PC-3 (cell line): Measurements from ENCODE around the gene TIE1. TPM values are rescaled to one million over a fixed set of nuclear protein-coding genes. Genes with fewer than 3 reads are reported as not detected.

Source experiments
- ATAC-seq: fragments of 200-7000 bp; cut with Tn5 transposase; 2 replicates; pipeline ENCODE4 v1.9.1; 2020; ENCODE audit warnings: mild to moderate bottlenecking, moderate library complexity
- BruUV-seq: library from RNA; stranded (reverse); fragments of 400-500 nt; replicated peaks from 2 replicates; lab custom pipeline; 2021; lab: Mats Ljungman, UMichigan
- CTCF ChIA-PET: fragments of 300-600 bp; sonication (Branson Sonifier 250); formaldehyde crosslinking; loops from one replicate; lab custom pipeline; 2022; ENCODE audit warnings: antibody characterized with exemption; lab: Charles Lee
- POLR2A ChIA-PET: fragments of 300-600 bp; sonication (Branson Sonifier 250); formaldehyde crosslinking; loops from one replicate; lab custom pipeline; 2022; ENCODE audit warnings: antibody characterized with exemption; ENCODE audit not compliant: unreplicated experiment; lab: Charles Lee
- DNase-seq: peaks from one replicate; pipeline ENCODE4 v3.0.0-alpha.2; 2015
- H2AFZ ChIP-seq: fragments of 300-600 bp; sonication (generic); 2 replicates; pipeline ENCODE4 v1.6.0; 2016; ENCODE audit warnings: antibody characterized with exemption, low read length
- H3F3A ChIP-seq: fragments of 300-600 bp; sonication (generic); one replicate; pipeline ENCODE4 v1.6.0; 2017; ENCODE audit warnings: antibody characterized with exemption, low read length, control low read depth, mild to moderate bottlenecking; ENCODE audit not compliant: unreplicated experiment
- H3K27ac ChIP-seq: fragments of 300-600 bp; sonication (generic); 2 replicates; pipeline ENCODE4 v1.5.1; 2016; ENCODE audit warnings: mild to moderate bottlenecking, low read length
- H3K27me3 ChIP-seq: fragments of 300-600 bp; sonication (generic); 2 replicates; pipeline ENCODE4 v1.6.1; 2016; ENCODE audit warnings: low read length, mixed read lengths
- H3K36me3 ChIP-seq: fragments of 300-600 bp; sonication (generic); 2 replicates; pipeline ENCODE4 v1.6.1; 2016; ENCODE audit warnings: low read depth, mixed run types, low read length, mixed read lengths
- H3K4me1 ChIP-seq: fragments of 300-600 bp; sonication (generic); 2 replicates; pipeline ENCODE4 v1.5.1; 2016; ENCODE audit warnings: low read length; ENCODE audit not compliant: insufficient read depth
- H3K4me2 ChIP-seq: fragments of 300-600 bp; sonication (generic); 2 replicates; pipeline ENCODE4 v1.6.0; 2016; ENCODE audit warnings: low read length
- H3K4me3 ChIP-seq: fragments of 300-600 bp; sonication (generic); 2 replicates; pipeline ENCODE4 v1.5.1; 2016; ENCODE audit warnings: mild to moderate bottlenecking, low read length, mixed read lengths
- H3K79me2 ChIP-seq: fragments of 300-600 bp; sonication (generic); 2 replicates; pipeline ENCODE4 v1.6.1; 2017; ENCODE audit warnings: low read length, mixed read lengths
- H3K9ac ChIP-seq: fragments of 300-600 bp; sonication (generic); 2 replicates; pipeline ENCODE4 v1.6.0; 2016; ENCODE audit warnings: mild to moderate bottlenecking, low read length
- H3K9me2 ChIP-seq: fragments of 300-600 bp; sonication (generic); replicated peaks from 2 replicates; pipeline ENCODE4 v1.6.1; 2016; ENCODE audit warnings: mixed run types, low read length, mixed read lengths
- H3K9me3 ChIP-seq: fragments of 300-600 bp; sonication (generic); 2 replicates; pipeline ENCODE4 v1.6.1; 2016; ENCODE audit warnings: low read length, mixed read lengths
- H4K20me1 ChIP-seq: fragments of 300-600 bp; sonication (generic); 2 replicates; pipeline ENCODE4 v1.6.1; 2016; ENCODE audit warnings: low read length, mixed read lengths
- EZH2 ChIP-seq: fragments of 300-600 bp; sonication (generic); IDR thresholded peaks from one replicate; pipeline ENCODE4 v1.6.1; 2017; ENCODE audit warnings: antibody characterized with exemption, mild to moderate bottlenecking, low read length; ENCODE audit not compliant: unreplicated experiment
- EZH2phosphoT487 ChIP-seq: fragments of 300-600 bp; sonication (generic); IDR thresholded peaks from 2 replicates; pipeline ENCODE4 v1.6.1; 2018; ENCODE audit warnings: mild to moderate bottlenecking, antibody characterized with exemption, low read length, borderline replicate concordance
- intact Hi-C: fragments of 100-400 bp; cut with micrococcal nuclease; formaldehyde crosslinking; loops from 2 replicates; pipeline ENCODE4 v1.9.0; 2023
- total RNA-seq: library from RNA; depleted of rRNA; stranded (reverse); fragments of >200 nt; gene quantifications from 2 replicates; pipeline ENCODE4 v1.2.3, GENCODE V29; 2014
- TF ChIP-seq, protein P1 (sequence below): fragments of 300-600 bp; sonication (generic); conservative IDR thresholded peaks from 2 replicates; pipeline ENCODE4 v1.5.1; 2017; ENCODE audit warnings: antibody characterized with exemption, low read depth, mild to moderate bottlenecking, low read length

The TIE1 gene
- total RNA-seq, 1 experiment from 2014 or later = 1.5 TPM

DNA sequence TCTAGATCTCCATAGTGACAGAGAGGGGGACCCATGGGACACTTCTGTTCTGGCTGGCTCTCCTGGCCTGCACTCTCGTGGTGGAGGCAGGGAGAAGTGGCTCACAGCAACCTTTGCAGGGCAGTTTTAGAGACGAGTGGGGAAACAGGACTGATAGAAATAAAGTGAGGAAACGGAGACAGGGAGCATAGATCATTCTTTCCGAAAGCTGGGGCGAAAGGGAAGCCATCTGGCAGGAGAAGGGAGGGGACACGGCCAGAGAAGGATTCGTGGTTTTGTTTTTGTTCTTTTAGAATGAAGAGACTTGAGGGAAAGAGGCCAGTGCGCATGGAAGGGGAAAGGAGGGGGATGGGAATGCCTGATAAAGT is 3.5 kb downstream of the TIE1 start:
- H3K36me3 ChIP-seq = no peaks in the 10 kb centered on the region
- no TSS peak for BruUV-seq
- H2AFZ ChIP-seq = no peak overlapping the region
- no peak for DNase-seq
- no peaks in the 10 kb centered on the region for H3K27me3 ChIP-seq
- no peaks in the 10 kb centered on the region for H3K9me3 ChIP-seq
- CTCF ChIA-PET = no interaction called here
- H3K9me2 ChIP-seq = no peaks in the 10 kb centered on the region
- H3K4me1 ChIP-seq = no peaks in the 10 kb centered on the region
- H3K9ac ChIP-seq = no peak overlapping the region
- H3K4me3 ChIP-seq = no peak overlapping the region
- H3K4me2 ChIP-seq = no peak overlapping the region
- POLR2A ChIA-PET = no interaction called here
- H3F3A ChIP-seq = no peaks in the 10 kb centered on the region
- no peaks in the 10 kb centered on the region for H4K20me1 ChIP-seq
- intact Hi-C loops = no loop called here
- TF ChIP-seq EZH2 (no peak), EZH2phosphoT487 (no peak)
- TF ChIP-seq, protein P1, sequence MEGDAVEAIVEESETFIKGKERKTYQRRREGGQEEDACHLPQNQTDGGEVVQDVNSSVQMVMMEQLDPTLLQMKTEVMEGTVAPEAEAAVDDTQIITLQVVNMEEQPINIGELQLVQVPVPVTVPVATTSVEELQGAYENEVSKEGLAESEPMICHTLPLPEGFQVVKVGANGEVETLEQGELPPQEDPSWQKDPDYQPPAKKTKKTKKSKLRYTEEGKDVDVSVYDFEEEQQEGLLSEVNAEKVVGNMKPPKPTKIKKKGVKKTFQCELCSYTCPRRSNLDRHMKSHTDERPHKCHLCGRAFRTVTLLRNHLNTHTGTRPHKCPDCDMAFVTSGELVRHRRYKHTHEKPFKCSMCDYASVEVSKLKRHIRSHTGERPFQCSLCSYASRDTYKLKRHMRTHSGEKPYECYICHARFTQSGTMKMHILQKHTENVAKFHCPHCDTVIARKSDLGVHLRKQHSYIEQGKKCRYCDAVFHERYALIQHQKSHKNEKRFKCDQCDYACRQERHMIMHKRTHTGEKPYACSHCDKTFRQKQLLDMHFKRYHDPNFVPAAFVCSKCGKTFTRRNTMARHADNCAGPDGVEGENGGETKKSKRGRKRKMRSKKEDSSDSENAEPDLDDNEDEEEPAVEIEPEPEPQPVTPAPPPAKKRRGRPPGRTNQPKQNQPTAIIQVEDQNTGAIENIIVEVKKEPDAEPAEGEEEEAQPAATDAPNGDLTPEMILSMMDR = no peak
- no peak for ATAC-seq
- H3K79me2 ChIP-seq = no peaks in the 10 kb centered on the region
- H3K27ac ChIP-seq = no peak overlapping the region

DNA sequence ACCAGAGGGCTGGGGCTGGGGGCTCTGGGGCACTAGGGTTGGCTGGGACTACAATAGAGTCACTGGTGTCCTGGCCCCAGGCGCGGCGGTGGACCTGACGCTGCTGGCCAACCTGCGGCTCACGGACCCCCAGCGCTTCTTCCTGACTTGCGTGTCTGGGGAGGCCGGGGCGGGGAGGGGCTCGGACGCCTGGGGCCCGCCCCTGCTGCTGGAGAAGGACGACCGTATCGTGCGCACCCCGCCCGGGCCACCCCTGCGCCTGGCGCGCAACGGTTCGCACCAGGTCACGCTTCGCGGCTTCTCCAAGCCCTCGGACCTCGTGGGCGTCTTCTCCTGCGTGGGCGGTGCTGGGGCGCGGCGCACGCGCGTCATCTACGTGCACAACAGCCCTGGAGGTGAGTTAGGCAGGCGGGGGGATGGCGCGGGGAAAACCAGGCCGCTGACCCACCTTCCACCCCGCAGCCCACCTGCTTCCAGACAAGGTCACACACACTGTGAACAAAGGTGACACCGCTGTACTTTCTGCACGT is 4.1 kb downstream of the TIE1 start:
- Histone ChIP-seq H3K36me3 (no peaks in the 10 kb centered on the region), H3K27ac (no peak overlapping the region), H3K79me2 (no peaks in the 10 kb centered on the region), H3K9me2 (no peaks in the 10 kb centered on the region), H3F3A (no peaks in the 10 kb centered on the region), H3K4me2 (no peak overlapping the region), H3K9me3 (no peaks in the 10 kb centered on the region), H3K4me3 (no peak overlapping the region), H4K20me1 (no peaks in the 10 kb centered on the region), H3K4me1 (no peaks in the 10 kb centered on the region), H3K9ac (no peak overlapping the region), H2AFZ (no peak overlapping the region), H3K27me3 (no peaks in the 10 kb centered on the region)
- intact Hi-C loops = no loop called here
- ChIA-PET POLR2A (no interaction called here), CTCF (no interaction called here)
- BruUV-seq = no TSS peak
- TF ChIP-seq, protein P1 = no peak
- TF ChIP-seq EZH2 (no peak), EZH2phosphoT487 (no peak)
- DNase-seq (no peak), ATAC-seq (no peak)

DNA sequence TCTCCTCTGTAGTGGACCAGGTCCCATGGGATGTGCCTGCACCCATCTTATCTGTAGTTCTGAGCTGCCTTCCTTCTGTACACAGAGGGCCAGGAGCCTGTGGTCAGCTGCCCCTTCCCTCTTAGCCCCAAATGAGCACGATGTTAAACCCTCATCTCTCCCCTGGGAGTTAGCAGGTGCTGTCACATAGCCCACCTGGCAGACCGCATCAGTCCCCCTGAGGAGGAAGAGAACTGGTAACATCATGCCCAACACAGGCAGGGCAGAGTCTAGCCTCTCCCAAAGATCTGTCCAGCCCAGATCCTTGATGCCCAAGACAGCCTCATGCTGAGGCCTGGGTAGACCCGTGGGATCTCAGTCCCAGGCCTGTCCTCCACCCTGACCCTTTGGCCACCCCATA is 4.7 kb downstream of the TIE1 start:
- ATAC-seq (no peak), DNase-seq (no peak)
- intact Hi-C loops = no loop called here
- POLR2A ChIA-PET = no interaction called here
- H4K20me1 ChIP-seq = no peaks in the 10 kb centered on the region
- H3K4me1 ChIP-seq = no peaks in the 10 kb centered on the region
- H3K4me2 ChIP-seq = no peak overlapping the region
- H3K9ac ChIP-seq = no peak overlapping the region
- no peak overlapping the region for H3K27ac ChIP-seq
- H3K9me3 ChIP-seq = no peaks in the 10 kb centered on the region
- CTCF ChIA-PET = no interaction called here
- H3K4me3 ChIP-seq = no peak overlapping the region
- H3K27me3 ChIP-seq = no peaks in the 10 kb centered on the region
- no peaks in the 10 kb centered on the region for H3K79me2 ChIP-seq
- H3K36me3 ChIP-seq = no peaks in the 10 kb centered on the region
- H3K9me2 ChIP-seq = no peaks in the 10 kb centered on the region
- no TSS peak for BruUV-seq
- TF ChIP-seq, protein P1 = no peak
- TF ChIP-seq EZH2 (no peak), EZH2phosphoT487 (no peak)
- no peaks in the 10 kb centered on the region for H3F3A ChIP-seq
- no peak overlapping the region for H2AFZ ChIP-seq
